Myocyte (in vitro differentiated cells): ENCODE data around the gene EFCAB6. TPM values are rescaled to one million over a fixed set of nuclear protein-coding genes. Genes with fewer than 3 reads are reported as not detected.

Experiments used
- DNase-seq: peaks from one replicate; pipeline ENCODE4 v3.0.0-alpha.2; 2012; ENCODE audit warnings: low read depth
- total RNA-seq: library from RNA; depleted of rRNA; stranded (reverse); fragments of >200 nt; gene quantifications from 2 replicates; pipeline ENCODE4 v1.2.3, GENCODE V29; 2014

The EFCAB6 gene
- total RNA-seq, 1 donor from 2014 or later = 2.7 TPM

DNA sequence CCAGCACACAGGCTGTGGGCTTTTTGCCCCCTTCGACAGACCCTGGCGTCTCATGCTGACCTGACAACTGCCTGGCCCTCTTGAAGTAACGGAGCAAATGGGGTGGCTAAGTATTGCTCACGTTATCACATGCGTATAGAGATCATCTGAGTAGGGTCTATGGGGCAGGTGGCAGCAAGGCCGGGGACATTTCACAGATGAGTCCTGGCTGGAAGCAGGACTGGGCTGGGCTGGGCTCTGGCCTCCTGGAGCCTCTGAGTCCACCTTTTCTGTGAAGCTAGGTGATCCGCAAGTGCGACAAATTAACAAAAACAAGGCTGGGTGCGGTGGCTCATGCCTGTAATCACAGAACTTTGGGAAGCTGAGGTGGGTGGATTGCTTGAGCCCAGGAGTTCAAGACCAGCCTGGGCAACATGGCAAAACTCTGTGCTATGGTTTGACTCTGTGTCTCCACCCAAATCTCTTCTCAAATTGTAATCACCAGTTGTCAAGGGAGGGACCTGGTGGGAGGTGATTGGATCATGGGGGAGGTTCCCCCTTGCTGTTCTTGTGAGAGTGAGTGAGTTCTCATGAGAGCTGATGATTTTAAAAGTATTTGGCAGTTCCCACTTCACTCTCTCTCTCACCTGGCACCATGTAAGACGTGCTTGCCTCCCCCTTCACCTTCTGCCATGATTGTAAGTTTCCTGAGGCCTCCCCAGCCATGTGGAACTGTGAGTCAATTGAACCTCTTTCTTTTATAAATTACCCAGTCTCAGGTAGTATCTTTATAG is 278.3 kb downstream of the EFCAB6 start:
- no peak for DNase-seq

DNA sequence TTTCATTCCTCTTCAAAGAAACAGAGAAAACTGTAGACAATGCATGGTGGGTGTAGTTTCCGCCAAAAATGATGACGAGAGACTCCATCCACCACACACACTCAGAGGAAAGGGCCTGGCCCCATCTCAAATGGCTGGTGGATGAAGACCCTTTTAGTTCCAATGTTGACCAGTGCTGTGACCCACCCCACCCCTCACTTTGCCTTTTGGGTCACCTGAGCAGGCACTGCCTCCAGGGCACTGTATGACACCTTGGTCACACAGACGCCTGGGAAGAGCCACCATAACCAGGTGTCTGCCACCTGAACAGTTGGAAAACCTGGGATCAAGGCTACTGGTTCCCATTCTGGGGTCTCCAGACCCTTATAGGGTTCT is 279.0 kb downstream of the EFCAB6 start:
- DNase-seq = no peak

GRCh38 chr22:43532301-43533155 is 279.6 kb downstream of the EFCAB6 start:
- DNase-seq = no peak

GRCh38 chr22:43531651-43532050 is 280.5 kb downstream of the EFCAB6 start:
- no peak for DNase-seq

- no peak for DNase-seq
Observed at GRCh38 chr22:43530349-43531201, 281.5 kb downstream of the EFCAB6 start.

DNA sequence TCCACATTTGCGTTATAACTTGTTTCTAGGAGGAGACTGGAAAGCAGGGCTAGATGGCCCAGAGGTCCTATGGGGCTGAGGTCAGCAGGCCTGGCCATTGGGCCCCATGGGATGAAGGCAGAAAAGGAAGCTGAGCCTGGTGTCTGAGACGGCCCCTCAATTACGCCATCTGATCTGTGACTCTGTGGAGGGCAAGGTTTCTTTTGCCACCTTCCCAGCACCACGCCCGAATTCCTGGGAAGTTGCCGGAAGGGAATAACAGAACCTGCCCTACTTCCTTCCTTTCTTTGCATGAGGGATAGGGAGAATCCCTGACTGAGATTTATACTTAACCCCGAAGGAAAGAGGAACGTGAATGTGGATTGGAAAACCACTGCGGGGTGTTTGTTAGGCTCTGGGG is 282.2 kb downstream of the EFCAB6 start:
- DNase-seq = no peak

DNA sequence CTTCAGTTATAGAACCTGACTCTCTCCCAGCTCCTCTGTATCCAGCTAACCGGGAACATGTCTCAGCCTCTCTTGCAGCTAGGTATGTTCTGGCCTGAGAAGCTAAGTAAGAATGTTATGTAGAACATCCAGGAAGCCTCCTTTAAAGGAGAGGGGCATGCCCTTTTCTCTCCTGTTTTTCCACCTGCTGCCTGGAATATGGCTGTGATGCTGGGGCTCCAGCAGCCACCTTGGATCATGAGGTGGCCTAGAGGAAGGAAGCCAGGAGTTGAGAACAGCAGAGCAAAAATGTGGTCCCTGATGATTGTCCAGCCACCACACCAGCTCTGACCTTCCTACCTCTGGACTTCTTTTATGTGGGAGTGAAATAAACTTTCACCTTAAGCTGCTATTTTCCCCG is 282.6 kb downstream of the EFCAB6 start:
- DNase-seq = no peak

- DNase-seq = no peak
Observed at GRCh38 chr22:43528601-43529360, 283.3 kb downstream of the EFCAB6 start.

DNA sequence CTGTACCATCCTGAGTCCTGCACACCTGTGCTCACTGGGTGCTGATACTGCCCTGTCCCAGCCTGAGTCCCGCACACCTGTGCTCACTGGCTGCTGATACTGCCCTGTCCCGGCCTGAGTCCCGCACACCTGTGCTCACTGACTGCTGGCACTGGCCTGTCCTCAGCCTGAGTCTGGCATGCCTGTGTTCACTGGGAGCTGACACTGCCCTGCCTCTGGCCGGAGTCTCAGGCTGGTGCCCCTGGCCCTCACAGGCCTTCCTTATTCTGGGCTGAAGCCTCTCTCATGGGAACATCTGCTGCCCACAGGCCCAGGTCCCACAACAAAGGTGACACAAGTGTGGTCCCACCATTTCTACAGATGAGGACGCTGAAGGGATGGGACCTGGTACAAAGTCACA is 285.2 kb downstream of the EFCAB6 start:
- no peak for DNase-seq

DNA sequence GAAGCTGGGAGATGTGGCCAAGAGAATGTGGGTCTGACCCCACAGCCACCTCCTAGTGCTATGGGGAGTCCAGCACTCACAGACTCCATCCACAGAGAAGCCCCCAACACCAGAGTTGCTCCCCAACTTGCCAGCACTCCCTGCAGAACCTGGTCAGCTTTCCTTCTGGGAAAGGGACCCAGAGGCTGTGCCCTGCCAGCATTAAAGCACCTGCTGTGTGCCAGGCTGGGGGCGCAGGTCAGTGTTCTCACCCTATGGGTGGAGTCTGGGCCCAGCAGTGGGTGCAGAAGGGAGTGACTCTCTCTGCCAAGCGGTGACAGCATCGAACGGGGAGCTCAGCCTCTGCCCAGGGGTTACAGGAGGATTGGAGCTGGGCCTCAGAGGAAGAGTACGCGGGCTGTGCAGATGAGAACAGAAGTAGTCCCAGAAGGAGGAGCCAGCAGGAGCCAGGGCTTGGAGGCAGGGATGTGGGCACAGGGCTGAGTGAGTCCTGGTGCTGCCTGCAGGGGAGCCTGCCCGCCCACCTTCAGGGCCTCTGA is 285.9 kb downstream of the EFCAB6 start:
- no peak for DNase-seq

DNA sequence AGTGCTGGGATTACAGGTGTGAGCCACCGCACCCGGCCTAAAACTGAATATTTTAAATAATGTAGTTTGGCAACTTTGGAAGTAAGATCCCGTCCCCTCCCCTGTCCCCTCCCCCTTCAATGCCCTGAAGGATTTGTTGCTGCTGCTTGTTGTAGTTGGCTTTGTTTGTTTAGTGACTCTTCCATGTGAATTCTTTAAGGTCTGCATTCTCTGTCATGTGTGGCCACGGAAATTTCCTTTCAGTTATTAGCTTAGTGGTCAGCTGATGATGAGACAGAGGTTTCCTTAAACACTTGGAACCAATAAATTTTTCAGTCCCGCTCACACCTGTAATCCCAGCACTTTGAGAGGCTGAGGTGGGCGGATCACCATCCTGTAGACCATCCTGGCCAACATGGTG is 290.4 kb downstream of the EFCAB6 start:
- no peak for DNase-seq

GRCh38 chr22:43520632-43521039 is 291.5 kb downstream of the EFCAB6 start:
- DNase-seq = no peak

DNA sequence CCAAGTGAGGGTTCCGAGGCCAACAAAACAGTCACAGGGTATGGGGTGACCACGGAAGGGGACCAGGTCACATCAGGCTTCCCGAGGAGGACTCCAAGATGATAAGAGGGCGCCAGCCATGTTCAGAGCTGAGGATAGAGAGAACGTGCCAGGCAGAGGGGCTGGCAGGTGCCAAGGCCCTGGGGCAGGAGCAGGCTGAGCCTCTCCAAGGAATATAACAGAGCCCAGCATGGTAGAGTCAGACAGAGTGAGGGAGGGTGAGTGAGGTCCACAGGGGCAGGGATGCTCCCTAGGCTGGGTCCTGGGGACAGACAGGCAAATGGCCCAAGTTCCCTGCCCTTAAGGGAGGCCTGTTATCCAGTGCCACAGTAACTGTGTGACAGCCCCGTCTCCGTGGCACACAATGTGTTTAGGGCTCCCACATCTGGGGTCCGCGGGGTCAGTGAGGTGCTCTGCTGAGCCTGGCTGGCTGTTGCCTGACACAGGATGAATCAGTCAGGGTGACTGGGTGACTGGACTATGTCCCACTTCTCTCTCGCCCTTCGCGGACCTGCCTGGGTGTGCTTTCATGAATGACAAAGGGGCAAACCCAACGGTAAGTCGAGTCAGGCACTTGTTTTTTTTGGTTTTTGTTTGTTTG is 295.0 kb downstream of the EFCAB6 start:
- DNase-seq = no peak

DNA sequence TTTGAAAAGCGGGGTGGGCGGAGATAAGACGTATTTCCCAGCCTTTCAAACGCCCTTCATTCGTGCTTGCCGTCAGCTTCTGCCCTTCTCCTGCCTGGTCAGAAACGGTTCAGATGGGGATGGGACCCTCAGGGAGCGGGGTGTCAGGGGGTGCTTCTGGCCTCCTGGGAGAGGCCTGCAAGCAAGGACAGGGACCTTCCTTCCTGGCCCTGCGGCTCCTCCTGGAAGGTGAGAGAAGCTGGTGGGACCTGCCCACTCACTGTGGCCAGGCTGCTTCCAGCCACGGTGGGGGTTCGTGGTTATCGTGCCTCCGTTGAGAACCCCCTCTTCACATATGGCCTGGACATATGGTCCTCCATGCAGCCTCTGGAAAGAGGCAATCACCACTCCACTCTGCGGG is 295.7 kb downstream of the EFCAB6 start:
- no peak for DNase-seq

- DNase-seq = no peak
Observed at GRCh38 chr22:43515902-43516301, 296.2 kb downstream of the EFCAB6 start.

DNA sequence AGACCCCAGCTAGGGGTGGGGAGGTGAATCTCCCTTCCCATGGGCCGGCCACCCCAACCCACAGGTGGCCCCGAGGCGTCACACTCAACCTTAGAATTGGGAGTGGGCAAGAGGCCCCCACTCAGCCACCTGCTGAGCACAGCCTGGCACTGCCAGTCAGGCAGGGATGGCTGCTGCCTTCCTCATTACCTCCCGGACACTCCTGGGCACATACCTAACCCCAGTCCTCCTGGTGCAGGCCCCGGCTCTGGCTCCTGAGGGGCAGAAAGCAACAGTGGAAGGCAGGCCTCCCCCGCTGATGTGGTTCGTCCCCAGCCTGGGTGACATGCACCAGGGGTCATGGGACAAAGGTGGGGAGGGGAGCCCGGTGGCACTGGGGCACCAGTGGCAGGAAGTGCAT is 296.7 kb downstream of the EFCAB6 start:
- DNase-seq = no peak

DNA sequence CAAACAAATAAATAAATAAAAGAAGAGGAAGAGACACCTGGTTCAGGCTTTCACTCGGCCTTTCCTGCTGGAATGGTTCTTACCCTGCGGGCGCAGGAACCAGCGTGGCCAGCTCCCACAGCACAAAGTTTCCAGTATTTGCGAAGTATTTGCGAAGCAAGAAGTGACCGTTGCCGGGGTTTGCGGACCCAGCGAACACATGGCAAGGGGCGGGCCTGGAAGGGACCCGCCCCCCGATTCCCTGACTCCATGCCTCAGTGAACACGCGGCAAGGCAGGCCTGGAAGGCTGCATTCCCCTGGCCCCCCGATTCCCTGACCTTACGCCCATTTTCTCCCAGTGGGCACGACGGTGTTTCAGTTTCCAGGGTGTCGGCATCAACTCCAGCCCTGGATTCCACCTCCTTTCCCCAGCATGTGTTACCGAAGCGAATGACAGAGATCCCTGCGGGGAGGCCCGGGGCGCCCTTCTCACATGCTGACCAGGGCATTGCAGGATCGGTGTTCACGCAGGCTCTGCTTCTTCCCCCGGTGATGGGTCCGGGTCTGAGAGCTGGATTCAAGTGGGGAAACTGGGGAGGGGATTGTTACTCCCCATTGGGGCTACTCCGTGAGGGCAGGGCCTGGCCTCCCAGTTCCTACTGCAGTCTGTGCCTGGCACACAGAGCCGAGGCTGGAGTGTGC is 297.5 kb downstream of the EFCAB6 start:
- no peak for DNase-seq

GRCh38 chr22:43512279-43512678 is 299.8 kb downstream of the EFCAB6 start:
- no peak for DNase-seq

DNA sequence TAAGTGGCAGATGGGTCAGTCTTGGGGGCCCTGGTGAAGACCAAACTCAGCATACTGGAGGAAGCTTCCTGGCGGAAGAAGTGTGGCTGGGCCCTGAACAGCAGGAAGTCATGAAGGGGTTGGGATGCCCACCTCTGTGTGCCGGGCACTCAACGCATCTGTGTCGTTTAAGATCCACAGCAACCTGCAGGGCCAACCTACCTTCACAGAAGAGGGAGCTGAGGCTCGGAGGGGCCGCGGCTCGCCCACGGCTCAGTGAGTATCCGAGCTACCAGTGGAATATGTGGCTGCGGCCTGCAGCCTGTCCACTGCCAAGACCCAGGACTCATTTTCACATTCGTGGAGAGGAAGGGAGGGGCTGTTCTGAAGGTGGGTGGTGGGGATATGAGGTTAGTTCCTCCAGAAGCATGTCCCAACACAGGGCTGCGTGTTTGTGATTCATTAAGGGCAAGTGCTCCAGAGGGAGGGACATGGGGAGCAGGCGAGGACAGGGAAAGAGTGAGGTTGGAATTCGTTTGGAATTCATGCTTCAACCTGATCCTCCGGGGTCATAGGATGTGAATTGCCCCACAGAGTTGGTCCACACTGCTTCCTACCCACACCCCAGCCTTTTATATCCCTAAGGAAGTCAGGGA is 300.7 kb downstream of the EFCAB6 start:
- DNase-seq = no peak
